Stimulated activated CD8-positive, alpha-beta memory T cell treated with anti-CD3 and anti-CD28 coated beads, Interleukin-12 subunit alpha, Interleukin-12 subunit beta, amount 100 ng/mL, for 4 hours (primary cell): ENCODE results near the gene MGAT4A.
A peak's percentile ranks its signal among the peaks of the same experiment; 100 is the strongest.
"Not testable (repeated sequence)": the region's sequence is repeated elsewhere in the genome, so short reads cannot be mapped to it uniquely, and the experiment has no call there.

ENCODE experiments used
- DNase-seq: peaks from one replicate; pipeline ENCODE4 v3.0.0-alpha.2; 2020; ENCODE audit warnings: low read depth

MGAT4A gene

GRCh38 chr2:98730053-98730706, 752 bp downstream of the MGAT4A start:
- DNase-seq, result peak; percentile 26

DNA sequence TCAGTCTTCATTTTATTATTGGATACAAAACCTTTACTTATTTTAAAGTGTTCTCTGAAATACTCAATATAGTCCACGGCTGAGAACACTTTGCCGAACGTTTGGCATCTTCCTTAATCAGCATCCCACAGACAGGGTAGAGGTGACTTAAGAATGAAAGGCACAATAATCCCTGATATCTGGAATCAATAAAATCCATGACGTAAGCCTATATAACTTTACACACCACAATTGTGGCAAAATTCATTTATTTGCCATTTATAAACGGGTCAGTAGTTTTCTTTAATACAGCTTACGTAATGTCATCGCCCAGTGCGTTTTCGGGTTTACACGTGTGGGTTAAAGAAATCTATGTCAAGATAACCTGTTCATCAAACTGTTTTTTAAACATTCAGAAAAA, 1.3 kb downstream of the MGAT4A start:
- no peak for DNase-seq

DNA sequence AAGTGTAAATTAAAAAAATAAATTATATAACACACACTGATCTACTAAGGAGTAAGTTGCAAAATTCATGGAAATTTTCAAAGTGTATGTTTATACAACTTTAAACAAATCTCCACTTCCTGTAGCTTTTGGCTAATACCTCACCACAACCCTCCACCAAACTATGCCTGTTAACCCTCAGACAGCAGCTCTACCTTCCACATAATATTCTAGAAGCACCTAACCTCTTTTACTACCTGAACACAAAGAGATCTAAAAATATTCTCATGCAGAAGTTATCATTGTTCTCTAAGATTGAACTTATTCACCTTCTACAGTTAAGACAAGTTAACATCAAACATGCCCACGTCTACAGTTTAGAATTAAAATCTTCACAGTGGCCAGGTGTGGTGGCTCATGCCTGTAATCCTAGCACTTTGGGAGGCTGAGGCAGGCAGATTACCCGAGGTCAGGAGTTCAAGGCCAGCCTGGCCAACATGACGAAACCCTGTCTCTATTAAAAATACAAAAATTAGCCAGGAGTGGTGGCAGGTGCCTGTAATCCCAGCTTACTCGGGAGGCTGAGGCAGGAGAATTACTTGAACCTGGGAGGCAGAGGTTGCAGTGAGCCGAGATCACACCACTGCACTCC, 2.7 kb downstream of the MGAT4A start:
- DNase-seq, result not testable (repeated sequence)

- no peak for DNase-seq
Measured at GRCh38 chr2:98727369-98728087, 3.4 kb downstream of the MGAT4A start.

GRCh38 chr2:98726735-98727368, 4.1 kb downstream of the MGAT4A start:
- DNase-seq, result no peak

- no peak for DNase-seq
Measured at GRCh38 chr2:98726205-98726604, 4.7 kb downstream of the MGAT4A start.

- no peak for DNase-seq
Measured at GRCh38 chr2:98720286-98720685, 10.6 kb downstream of the MGAT4A start.

GRCh38 chr2:98717621-98718020, 13.3 kb downstream of the MGAT4A start:
- no peak for DNase-seq

GRCh38 chr2:98716786-98717185, 14.1 kb downstream of the MGAT4A start:
- no peak for DNase-seq

DNA sequence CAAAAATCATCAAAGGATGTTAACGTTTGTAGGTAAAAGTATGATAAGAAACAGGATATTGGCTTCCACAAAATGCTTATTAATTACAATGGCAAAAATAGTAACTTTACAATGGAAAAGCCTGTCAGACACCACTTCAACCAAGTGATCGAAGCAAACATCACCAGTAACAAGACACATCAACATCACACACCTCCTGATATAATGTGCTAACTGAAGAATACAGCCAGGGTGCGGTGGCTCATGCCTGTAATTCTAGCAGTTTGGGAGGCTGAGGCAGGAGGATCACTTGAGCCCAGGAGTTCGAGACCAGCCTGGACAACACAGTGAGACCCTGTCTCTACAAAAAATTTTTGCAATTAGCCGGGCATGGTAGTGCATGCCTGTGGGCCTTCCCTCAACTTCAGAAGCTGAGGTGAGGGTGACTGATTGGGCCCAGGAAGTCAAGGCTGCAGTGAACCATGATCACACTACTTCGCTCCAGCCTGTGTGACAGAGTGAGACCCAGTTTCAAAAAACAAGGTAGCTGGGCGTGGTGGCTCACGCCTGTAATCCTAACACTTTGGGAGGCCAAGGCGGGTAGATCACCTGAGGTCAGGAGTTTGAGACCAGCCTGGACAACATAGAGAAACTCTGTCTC, 15.0 kb downstream of the MGAT4A start:
- DNase-seq, result no peak

GRCh38 chr2:98713332-98714015, 17.5 kb downstream of the MGAT4A start:
- no peak for DNase-seq

- no peak for DNase-seq
Measured at GRCh38 chr2:98712145-98712544, 18.8 kb downstream of the MGAT4A start.

GRCh38 chr2:98711506-98711905, 19.4 kb downstream of the MGAT4A start:
- no peak for DNase-seq

- DNase-seq, result no peak
Measured at GRCh38 chr2:98710734-98711133, 20.2 kb downstream of the MGAT4A start.

DNA sequence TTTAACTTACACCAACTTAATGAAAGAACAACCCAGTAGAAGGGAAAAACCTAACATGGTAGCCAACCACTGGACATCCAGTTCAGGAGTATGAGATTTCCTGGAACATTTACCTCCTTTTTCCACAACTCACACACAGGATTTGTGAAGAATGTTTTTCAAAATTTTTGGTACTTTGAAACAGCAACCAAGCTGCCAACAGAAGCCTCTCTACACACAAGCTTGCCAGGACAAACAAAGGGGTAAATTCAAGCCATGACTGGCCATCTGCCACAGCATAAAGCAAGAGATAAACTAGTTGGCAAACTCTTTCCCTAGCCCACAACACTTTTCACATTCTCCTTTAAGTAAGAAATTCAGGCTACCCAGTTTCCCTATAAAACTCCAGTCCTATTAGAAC, 21.4 kb downstream of the MGAT4A start:
- DNase-seq, result no peak

DNA sequence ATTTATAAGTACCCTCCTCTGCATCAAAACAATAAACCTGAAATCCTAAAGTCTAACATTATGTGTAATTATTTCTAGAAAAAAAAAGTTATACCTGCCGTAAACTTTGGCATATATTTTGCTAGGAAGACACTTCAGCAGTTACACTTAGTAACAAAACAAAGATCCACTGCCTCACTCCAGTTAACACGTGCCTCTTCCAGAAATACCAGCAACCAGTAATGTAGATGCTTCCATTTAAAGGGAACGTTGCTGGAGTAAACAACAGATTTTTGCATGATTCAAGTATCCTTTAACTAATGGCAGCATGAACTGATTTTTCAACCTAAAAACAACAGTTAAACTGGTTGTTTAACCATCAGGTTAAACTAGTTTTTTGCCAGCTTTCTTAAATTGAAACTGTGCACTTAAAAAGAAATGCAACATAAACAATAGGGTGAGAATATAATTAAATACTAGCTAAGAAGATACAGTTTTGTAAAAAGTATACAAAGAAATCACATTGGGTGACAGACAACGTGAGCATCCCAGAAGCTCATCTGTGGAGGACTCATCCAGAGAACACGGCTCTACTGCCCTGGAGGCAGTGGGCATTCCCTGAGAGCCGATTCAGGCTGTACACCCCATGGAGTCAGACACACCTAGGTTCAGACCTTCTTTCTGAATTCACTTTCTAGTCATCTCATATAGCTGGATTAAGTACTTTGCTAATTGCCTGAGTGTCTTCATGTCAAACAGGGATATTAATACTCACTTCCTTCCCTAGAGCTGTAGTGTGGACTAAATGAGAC, 22.3 kb downstream of the MGAT4A start:
- no peak for DNase-seq

- no peak for DNase-seq
Measured at GRCh38 chr2:98706591-98706990, 24.3 kb downstream of the MGAT4A start.

- DNase-seq, result no peak
Measured at GRCh38 chr2:98705333-98705617, 25.7 kb downstream of the MGAT4A start.

DNA sequence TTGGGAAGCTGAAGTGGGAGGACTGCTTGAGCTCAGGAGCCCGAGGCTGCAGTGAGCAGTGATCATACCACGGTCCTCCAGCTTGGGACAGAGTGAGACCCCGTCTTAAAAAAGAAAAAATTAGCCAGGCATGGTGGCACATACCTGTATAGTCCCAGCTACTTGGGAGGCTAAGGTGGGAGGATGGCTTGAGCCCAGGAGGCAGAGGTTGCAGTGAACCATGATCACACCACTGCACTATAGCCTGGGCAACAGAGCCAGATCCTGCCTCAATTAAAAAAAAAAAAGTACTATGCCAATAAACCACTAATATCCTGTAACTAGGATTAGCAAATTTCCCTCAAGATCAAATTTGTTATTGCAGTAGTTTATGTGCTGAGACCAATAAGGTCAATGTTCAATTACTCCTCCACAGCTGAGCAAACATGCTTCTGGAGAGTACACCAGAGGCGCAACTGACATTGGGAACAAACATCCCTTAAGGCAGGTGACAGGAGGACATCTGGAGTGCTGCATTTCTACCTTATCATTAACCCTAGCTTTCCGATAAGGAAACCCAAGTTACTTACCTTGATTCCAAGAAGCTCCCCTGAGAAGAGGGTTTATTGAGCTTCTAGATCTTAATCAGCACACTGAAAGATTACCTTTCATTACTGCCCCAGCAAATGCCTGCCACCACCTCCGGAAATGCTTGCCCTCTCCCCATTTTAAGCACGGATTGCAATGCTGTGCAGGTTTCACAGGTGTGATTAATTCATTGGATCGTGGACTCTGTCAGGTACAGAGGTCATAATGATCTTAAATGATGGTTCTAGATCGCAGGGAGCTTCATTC, 26.2 kb downstream of the MGAT4A start:
- no peak for DNase-seq

GRCh38 chr2:98703738-98704137, 27.2 kb downstream of the MGAT4A start:
- DNase-seq, result no peak
